Vein endothelial cell (primary cell): Measurements from ENCODE around the gene DNAJC16. TPM values are rescaled to one million over a fixed set of nuclear protein-coding genes. Genes with fewer than 3 reads are reported as not detected.

ENCODE experiments used
- small RNA-seq: library from RNA; depleted of rRNA; stranded (forward); fragments of <200 nt; gene quantifications from one replicate; pipeline ENCODE3, GENCODE V24; 2012
- total RNA-seq: library from RNA; depleted of rRNA; stranded (reverse); fragments of >200 nt; gene quantifications from 2 replicates; pipeline ENCODE4 v1.2.3, GENCODE V29; 2012

The DNAJC16 gene
- total RNA-seq = 19.3 and 24.5 TPM in 2 replicates

GRCh38 chr1:15526490-15527339 lies at the start of gene DNAJC16:
DNAJC16 (plus strand) TSS chr1:15526848; CDS start chr1:15529106, 2,258 bp downstream.

DNA sequence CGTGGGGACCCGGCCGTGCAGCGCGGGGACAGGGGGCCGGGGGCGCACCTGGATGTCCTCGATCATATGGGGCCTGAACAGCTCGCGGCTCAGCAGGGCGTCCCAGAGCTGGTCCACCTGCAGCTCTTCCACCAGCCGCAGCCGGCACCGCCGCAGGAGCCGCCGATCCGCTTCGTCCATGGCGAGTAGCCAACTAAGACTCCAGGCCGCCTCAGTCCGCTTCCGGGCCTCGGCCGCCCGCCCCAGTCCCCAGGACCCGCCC lies 2.7 kb upstream of the DNAJC16 start, which contains the start of gene CASP9:
TSS of gene CASP9 (minus strand) at position 195 of the 262 bp plus-strand sequence. CDS start at position 180, 15 bp downstream.

GRCh38 chr1:15584489-15585363 lies 58.1 kb downstream of the DNAJC16 start, which contains the start of gene AGMAT:
AGMAT (minus strand) TSS chr1:15585051; CDS start chr1:15584967, 84 bp downstream.

GRCh38 chr1:15617173-15618076 lies 90.8 kb downstream of the DNAJC16 start, which contains the start of gene DDI2:
DDI2 (plus strand) TSS chr1:15617458; CDS start chr1:15617671, 213 bp downstream.

Small RNA genes lying within 50 kb of the gene (small RNA-seq; reads per million reads assigned to genes)
- not detected for gene CD24P1
- gene RNU7-179P = not detected
- 0.88 reads per million, percentile 53 among the genes with 10 or more reads in this experiment for gene SCARNA21B

Other genes starting within 250 kb of the DNAJC16 start
- gene EFHD2, start 117.0 kb upstream of the DNAJC16 start, total RNA-seq = 92.8 and 107 TPM in 2 replicates
- under 0.01 TPM in 1 of 2 replicates, not detected in the other for gene CTRC, start 88.4 kb upstream of the DNAJC16 start, total RNA-seq
- gene CELA2A, start 70.1 kb upstream of the DNAJC16 start, total RNA-seq = not detected in 2 replicates
- not detected in 2 replicates for gene CELA2B, start 50.7 kb upstream of the DNAJC16 start, total RNA-seq
- 6.3 and 8.5 TPM in 2 replicates for gene CASP9, start 2.6 kb upstream of the DNAJC16 start, total RNA-seq
- gene AGMAT, start 58.2 kb downstream of the DNAJC16 start, total RNA-seq = 1.3 TPM in 2 replicates
- gene DDI2, start 90.6 kb downstream of the DNAJC16 start, total RNA-seq = 25.2 and 30.3 TPM in 2 replicates
- gene PLEKHM2, start 157.5 kb downstream of the DNAJC16 start, total RNA-seq = 62.9 and 79.4 TPM in 2 replicates
- 0.33 and 1.1 TPM in 2 replicates for gene SLC25A34, start 209.4 kb downstream of the DNAJC16 start, total RNA-seq
- gene TMEM82, start 215.7 kb downstream of the DNAJC16 start, total RNA-seq = not detected in 2 replicates
- gene FBLIM1, start 231.9 kb downstream of the DNAJC16 start, total RNA-seq = 365 and 655 TPM in 2 replicates